Stimulated activated CD8-positive, alpha-beta memory T cell treated with anti-CD3 and anti-CD28 coated beads, Interleukin-15, amount 100 ng/mL, for 4 hours (primary cell): ENCODE measurements around the gene MCEMP1.
A peak's percentile ranks its signal among the peaks of the same experiment; 100 is the strongest.

Experiments used
- DNase-seq, 2 donors: peaks; one replicate each; pipeline ENCODE4 v3.0.0-alpha.2; 2020; ENCODE audit warnings: low read depth in 2 of 2

The MCEMP1 gene, protein sequence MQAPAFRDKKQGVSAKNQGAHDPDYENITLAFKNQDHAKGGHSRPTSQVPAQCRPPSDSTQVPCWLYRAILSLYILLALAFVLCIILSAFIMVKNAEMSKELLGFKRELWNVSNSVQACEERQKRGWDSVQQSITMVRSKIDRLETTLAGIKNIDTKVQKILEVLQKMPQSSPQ

DNA sequence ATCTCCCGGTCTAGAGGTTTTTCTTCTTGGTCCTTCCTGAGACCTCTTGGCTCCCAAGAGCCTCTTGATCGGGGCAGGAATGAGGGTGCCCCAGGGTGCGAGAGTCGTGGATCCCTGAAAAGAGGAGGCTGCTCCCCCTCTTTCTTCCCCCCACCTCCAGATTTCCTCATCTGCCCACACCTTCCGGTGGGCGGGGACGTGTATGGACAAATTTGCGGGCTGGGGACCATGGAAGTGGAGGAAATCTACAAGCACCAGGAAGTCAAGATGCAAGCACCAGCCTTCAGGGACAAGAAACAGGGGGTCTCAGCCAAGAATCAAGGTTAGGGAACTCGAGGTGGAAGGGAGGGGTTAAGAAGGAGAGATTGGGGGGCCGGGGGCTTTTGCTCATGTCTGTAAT lies at the start of gene MCEMP1:
Gene MCEMP1 (plus strand): TSS at position 237 of the 400 bp plus-strand sequence. CDS start 31 bp downstream, at position 268.
- no peak for DNase-seq

DNA sequence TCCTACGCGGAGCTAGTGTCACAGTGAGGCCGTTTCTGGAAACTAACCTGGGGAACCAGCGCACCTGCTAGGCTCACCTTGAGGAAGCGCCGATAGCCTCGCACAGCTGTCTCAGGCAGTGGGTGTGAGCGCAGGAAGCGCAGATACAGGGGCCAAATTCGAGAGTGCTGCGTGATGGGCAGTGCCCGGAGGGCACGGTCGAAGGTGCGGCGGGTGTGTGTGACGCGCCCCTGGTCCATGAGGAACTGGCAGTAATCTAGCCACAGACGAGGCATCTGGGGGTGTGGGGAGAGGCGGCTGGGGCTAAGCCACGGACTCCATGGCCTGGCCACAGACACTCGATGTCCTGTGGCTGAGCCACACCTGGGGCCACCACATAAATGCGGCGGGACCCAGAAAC lies 49.7 kb upstream of the MCEMP1 start:
- DNase-seq: no peak

DNA sequence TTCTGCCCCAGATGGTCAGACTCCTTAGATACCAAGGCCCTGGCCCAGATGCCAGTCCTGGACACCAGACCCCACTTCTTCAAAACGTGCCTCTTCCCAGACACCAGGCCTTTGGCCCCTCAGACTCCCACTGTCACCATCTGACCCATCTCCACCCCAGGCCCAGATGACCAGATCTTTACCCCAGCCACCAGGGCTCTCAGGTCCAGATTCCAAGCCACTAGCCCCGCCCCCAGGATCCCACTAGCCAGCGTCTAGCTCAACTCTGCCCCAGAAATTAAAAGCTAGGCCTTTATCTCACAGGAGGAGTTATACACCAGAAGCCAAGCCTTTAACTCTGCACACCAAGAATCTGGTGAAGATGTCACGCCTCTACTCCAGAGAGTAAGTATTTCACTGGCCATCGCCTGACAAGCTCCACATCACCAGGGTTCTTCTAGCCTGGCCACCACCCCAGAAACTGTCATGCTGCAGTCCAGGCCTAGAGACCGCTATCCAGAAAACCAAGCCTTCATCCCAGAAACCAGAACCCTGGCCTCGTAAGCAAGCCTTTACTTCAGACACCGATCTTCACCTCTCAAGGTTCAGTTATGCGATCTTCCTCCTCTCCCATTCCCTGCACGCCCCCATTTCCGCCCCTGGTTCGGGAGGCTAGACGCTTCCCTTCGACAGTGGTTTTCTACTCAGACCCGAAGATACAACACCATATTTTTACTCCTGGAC lies 48.1 kb upstream of the MCEMP1 start:
- DNase-seq: no peak

DNA sequence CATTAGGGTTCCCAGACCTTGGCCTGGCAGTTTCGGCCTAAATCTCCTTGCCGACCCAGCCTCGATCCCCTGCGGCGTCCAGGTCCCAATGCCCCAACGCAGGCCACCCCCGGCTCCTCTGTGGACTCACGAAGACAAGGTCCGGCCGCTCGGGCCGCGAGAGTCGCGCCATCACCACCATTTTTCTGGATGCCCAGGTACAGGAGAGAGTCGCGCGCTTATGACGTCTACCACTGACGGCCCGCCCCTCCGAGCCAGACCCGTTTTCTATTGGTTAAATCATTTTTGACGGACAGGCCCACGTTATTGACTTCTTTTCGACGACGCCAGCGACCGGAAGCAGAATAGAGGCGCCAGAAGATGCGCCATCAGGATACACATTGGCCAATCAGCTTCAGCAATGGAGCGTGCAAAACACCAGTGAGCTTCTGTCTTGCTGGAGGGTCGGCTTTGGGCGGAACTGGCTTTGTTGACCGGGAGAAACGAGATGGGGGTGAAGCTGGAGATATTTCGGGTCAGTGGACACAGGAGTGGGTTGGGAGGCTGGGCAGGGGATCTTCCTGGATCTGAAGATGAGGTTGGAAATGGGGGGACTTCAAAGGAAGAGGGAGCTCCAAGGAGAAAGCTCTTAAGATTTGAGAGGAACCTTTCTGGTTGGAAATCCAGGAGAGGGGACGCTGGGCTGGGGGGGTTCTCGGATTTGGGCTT lies 47.4 kb upstream of the MCEMP1 start, which contains the start of the genes PET100 and XAB2:
Gene PET100 (plus strand): TSS at position 447 of the 708 bp plus-strand sequence. CDS start 41 bp downstream, at position 488.
Gene XAB2 (minus strand): TSS at position 199 of the 708 bp plus-strand sequence. CDS start 18 bp downstream, at position 181.
- DNase-seq: peak; percentile 84 to 91

DNA sequence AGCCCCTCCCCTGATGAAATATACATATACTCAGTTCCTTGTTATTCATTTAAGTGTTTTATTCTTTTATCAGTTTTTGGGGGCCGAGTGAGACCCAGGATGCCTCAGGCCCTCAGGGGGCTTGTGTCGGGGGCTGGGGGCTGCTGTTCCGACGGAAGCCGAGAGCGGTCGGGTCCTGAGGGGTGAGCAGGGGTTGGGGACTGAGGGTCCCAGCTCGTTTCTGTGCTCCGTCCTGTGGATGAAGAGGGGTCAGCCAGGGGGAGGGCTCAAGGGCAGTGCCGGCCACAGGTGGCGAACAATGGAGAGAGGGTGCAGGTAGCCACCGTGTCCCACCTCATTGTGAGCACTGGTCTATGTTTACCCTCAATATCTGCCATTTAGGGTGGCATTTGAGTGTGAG lies 45.3 kb upstream of the MCEMP1 start:
- no peak for DNase-seq

DNA sequence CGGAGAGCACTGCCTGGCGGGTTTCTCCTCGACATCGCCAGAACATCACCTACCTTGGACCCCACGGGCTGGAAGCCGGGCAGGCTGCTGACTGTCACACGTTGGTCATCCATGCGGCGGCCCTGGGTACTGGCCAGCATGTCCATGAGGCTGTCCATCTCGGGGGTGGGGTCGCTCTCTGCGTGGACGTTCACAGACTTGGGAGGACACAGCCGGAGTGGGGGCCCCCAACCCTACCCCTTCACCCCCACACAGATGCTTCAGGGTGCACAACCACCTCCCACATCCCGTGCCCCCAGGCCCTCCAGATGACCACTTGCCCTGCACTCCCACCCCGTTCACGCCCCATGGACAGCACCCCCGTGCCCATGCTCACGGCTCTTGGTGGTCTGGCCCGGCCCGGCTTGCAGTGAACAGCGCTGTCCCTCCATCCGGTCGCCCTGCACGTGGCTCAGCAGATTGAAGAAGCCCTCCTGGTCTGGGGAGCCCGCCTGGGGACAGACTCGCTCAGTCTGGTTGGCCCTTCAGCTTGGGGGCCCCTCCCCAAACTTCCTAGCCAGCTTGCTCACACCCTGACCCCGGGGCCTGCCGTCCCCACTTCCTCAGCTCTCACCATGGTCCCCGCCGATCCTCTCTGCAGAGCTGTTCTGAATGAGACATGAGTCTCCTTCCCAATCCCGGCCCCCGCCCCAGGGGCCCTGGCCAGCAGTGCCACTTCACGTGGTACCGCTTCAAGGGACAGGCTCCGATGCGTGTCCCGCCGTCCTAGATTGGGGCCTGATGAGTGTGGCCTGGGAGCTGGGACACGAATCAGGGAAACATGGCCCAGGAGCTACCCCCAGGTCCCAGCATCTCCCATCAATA lies 44.3 kb upstream of the MCEMP1 start:
- DNase-seq: no peak

DNA sequence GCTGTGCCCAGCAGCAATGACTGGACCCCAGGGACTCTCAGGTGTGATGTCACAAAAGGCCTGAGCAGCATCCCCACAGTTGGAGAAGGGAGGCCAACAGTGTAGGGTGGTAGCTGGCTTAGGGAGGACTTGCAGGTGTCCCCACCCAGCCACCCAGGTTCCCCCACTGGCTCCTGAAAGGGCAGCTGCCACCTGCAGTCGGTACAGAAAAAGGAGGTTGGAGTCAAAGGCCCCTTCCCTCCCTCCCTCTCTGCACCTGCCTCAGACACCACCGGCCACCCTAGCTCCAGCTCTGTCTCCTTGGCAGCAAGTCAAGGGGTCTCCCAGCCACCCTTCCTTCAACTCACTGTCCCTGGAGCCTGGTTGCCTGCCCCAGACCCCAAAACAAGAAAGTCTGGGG lies 43.2 kb upstream of the MCEMP1 start, which contains the start of gene PCP2:
Gene PCP2 (minus strand): TSS at position 22 of the 400 bp plus-strand sequence. CDS start 262 bp downstream, outside the sequence.
- no peak for DNase-seq

DNA sequence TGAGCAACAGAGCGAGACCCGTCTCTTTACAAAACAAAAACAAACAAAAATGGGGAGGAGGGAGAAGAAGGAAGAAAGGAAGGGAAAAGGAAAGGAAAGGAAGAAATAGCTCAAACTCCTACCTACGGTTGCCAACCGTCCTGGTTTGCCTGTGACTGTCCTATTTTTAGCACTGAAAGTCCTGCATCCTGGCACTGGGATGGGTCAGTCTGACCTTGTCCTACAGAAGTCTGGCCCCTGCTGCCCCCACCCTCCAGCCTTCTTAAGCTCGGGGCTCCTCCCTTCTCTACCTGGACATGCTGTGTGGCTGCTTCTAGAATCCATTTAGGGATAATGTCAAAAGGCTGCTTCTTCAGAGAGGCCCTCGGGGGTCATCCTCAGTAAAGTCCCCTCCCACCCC lies 41.2 kb upstream of the MCEMP1 start:
- no peak for DNase-seq

DNA sequence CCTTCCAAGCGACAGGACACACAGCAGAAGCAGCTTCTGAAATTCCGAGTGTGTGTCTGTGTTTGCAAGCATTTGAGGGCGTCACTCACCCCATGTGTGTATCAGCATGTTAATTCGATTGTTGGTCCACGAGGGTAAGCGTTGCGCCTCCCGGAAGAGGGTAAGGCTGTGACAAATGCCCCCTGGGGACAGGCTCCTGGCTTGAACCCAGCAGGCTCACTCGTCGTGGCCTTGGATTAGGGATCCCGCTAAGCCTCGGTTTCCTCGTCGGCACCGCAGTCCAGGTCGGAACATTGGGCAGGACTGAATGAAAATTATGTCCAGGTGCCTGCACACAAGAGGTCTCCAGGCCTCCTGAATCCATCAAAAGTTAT lies 40.6 kb upstream of the MCEMP1 start:
- no peak for DNase-seq

DNA sequence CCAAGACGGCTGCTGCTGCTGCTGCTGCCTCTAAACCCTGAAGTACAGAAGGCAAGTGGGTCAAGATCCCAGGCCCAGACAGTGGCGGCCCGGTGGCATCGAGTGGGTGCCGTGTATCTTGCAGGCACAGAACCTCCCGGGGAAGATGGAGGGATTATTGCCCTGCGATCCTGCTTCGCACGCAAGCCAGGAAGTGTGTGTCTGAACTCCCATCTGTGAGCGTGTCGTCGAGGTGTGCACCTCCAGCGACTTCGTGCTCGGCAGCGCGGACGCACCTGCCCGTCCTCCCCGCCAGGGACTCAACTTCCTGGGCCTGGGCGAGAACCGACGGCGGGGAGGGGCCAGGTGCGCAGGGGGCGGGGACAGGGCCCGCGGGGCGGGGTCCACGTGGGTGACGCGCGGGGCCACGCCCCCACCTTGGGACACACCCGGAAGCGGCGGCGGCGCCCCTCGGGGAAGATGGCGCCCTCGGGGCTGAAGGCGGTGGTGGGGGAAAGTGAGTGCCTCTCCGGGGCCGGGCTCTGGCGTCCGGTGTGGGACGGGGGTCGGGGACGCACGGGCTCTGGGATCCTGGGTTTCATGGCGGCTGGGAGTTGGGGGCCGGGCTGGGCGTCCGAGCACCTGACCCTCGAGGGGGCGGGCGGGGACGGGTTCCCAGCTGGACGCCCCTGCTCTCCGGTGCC lies 40.1 kb upstream of the MCEMP1 start, which contains the start of gene STXBP2:
Gene STXBP2 (plus strand): TSS at position 420 of the 683 bp plus-strand sequence. CDS start 40 bp downstream, at position 460.
- DNase-seq: peak; percentile 80 to 85

DNA sequence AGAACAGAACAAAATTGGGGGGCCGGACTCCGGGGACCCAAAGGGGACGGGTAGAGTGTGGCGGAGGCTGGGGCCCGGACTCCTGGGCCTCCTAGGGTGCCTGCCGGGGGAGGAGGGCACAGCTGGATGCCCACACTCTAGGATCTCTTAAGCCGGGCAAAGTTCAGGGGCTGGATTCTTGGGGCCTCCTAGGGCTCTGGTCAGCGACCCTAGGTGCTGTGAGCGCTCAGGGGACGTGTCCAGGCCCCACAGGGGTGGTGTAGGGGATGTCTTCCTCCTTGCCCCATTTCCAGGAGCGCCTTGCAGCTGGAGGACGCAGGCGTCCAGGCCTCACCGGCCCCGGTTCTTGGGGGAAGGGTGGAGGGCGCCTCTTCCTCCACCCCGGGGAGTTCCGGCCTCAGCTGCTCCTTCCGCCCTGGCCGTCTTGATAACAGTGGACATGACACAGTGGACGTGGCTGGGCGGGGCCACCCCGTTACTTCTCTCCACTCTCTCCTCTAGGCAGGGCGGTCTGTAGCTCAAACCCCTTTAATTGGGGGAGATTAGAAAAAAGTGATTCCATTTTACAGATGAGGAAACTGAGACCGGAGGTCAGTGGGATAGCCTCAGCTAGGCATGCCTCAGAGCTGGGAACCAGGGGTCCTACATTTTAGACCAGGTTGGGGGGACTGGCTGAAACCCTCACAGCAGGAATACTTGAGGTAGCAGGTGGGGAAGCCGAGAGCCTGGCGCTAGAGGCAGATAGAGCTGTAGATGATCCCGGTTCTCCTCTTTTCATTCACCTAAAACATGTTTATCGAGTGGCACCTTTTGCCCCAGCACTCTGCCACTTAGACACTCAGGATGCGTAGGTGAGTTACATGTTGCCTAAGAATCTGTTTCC lies 39.3 kb upstream of the MCEMP1 start:
- DNase-seq: peak in 1 of 2 donors; percentile 13

DNA sequence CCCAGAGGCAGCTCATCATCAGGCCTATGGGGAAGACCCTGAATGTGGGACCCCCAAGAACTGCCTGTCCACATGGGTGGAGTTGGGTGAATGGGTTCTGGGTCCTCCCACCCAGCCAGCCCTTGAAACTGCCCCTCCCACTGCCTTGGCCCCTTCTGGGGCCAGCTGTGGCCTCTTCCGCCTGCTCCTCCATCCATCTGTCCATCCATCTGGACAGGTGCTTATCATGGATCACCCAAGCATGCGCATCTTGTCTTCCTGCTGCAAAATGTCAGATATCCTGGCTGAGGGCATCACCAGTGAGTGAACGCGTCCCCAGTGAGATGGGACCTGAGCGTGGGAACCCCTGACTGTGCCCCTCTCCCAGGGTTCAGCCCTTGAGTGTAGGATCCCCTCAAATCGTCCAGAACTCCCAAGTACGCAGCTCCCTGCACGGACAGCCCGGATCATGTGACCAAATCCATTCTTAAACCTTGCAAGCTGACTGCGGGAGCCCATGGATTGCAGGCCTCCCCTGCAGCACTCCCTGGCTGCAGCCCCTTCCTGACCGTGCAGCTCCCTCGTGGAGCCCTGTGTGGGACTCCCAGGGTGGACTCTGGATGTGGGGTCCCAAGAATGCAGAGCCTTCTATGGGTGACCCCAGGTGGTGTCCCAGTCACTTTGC lies 38.0 kb upstream of the MCEMP1 start:
- DNase-seq: no peak

DNA sequence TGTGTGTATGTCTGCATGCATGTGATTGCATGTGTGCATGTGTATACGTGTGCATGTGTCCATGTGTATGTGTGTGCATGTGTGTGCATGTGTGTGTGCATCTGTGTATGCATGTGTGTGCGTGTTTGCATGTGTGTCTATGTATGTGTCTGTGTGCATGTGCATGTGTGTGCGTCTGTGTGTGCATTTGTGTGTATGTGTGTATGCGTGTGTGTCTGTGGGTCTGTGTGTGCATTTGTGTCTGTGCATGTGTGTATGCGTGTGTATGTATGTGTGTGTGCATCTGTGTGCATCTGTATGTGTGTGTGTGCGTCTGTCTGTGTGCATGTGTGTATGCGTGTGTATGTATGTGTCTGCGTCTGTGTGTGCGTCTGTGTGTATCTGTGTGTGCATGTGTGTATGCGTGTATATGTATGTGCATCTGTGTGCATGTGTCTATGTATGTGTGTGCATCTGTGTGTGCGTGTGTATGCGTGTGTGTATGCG lies 37.0 kb upstream of the MCEMP1 start:
- DNase-seq: no peak

DNA sequence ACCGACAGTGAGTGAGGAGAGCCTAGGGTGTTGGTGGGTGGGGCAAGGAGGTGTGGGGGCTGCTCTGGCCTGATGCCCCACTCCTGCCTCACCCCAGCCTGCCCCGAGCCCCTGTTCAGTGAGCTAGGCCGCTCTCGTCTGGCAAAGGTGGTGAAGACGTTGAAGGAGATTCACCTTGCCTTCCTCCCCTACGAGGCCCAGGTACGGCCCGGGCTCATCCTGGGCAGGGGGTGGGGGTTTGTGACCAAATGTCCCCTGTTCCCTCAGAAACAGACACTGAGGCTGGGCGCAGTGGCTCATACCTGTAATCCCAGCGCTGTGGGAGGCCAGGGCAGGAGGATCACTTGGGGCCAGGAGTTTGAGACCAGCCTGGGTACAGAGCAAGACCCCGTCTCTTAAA lies 36.1 kb upstream of the MCEMP1 start:
- DNase-seq: no peak

DNA sequence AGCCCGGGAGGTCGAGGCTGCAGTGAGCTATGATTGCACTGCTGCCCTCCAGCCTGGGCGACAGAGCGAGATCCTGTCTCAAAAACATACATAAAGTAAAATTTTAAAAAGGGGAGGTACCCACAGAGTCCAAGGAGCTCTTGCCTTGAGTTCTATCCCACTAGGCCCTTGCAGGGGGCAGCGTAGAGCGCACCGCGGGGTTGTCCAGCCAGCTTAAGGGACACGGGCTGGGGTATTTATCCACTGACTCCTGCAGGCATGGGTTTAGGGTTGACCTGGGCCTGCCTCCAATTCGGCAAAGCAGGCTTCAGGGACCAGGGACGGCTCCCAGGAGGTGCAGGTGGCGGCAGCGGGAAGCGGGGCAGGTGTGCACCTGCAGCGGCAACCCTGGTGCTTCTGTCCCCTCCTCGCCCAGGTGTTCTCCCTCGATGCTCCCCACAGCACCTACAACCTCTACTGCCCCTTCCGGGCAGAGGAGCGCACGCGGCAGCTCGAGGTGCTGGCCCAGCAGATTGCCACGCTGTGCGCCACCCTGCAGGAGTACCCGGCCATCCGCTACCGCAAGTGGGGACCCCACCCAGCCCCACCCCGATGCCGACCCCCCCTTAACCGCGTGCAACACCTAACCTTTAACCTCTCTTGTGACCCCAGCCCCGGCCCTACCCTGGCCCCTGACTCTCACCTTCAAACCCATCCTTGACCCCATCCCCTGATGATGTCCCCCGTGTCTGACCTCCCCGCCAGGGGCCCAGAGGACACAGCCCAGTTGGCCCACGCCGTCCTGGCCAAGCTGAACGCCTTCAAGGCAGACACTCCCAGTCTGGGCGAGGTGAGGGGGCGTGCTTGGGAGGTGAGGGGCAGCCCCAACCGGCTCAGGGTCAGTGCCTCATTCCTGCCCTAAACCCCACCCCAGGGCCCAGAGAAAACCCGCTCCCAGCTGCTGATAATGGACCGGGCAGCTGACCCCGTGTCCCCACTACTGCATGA lies 35.3 kb upstream of the MCEMP1 start:
- no peak for DNase-seq

DNA sequence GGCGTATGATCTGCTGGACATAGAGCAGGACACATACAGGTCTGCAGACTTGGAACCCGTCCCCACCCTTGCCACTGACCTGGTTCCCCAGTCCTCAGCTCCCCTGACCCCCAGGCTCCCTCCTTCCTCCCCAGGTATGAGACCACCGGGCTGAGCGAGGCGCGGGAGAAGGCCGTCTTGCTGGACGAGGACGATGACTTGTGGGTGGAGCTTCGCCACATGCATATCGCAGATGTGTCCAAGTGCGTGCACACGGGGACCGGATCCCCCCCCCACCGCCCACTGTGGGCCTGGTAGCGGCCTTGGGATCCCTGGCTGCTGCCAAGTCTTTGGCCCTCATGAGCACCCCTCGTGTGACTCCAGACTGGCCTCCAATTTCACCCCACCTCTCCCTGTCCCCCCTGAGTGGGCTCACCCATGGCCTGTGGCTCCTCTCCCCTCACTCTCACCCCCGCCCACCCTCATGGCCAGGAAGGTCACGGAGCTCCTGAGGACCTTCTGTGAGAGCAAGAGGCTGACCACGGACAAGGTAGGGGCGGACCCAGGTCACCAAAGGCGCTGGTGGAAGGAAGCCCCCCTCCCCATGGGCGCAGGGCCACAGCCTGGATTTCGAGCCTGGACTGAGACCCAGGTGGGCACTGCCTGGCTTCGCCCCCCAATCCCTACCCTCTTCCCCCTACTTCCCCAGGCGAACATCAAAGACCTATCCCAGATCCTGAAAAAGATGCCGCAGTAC lies 34.4 kb upstream of the MCEMP1 start:
- DNase-seq: no peak

DNA sequence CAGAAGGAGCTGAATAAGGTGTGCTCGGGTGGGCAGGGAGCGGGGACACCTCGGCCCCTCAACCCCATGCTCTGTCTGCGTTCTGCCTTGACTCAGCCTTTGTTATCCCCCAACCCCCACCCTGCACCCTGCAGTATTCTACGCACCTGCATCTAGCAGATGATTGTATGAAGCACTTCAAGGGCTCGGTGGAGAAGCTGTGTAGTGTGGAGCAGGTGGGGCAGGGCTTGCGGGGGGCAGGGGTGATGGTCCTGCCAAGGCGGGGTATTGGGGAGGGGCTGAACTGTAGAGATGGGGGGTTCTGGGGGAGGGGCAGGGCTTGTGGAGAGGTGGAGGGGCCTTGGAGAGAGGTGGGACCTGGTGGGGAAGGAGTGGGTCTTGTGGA lies 33.9 kb upstream of the MCEMP1 start:
- DNase-seq: no peak
